Activated T-cell treated with anti-CD3 and anti-CD28 coated beads, Interleukin-2, amount 50 U/mL, for 72 hours (primary cell): ENCODE data around the gene ADGRB3. TPM values are rescaled to one million over a fixed set of nuclear protein-coding genes. Genes with fewer than 3 reads are reported as not detected.
"Not testable (repeated sequence)": the region's sequence is repeated elsewhere in the genome, so short reads cannot be mapped to it uniquely, and the experiment has no call there.

Experiments
- ATAC-seq, 2 donors: fragments of 150-1000 bp; cut with Tn5 transposase; replicated peaks in 1 of 2; 2 replicates each; pipeline ENCODE4 v1.10.0; 2021; ENCODE audit warnings: moderate library complexity in 2 of 2, mild to moderate bottlenecking in 1 of 2
- DNase-seq, 2 donors: peaks; one replicate each; pipeline ENCODE4 v3.0.0; 2021 to 2022; ENCODE audit warnings: mixed read lengths in 1 of 2
- H3K27ac Mint-ChIP-seq: one replicate; pipeline ENCODE4 v1.8.0; 2022; ENCODE audit warnings: mild to moderate bottlenecking, moderate library complexity, mixed read lengths
- H3K27me3 Mint-ChIP-seq: one replicate; pipeline ENCODE4 v1.8.0; 2022; ENCODE audit warnings: low read depth, mixed read lengths
- H3K36me3 Mint-ChIP-seq, 2 donors: one replicate each; pipeline ENCODE4 v1.8.0; 2022; ENCODE audit warnings: mixed read lengths in 2 of 2, mild to moderate bottlenecking in 1 of 2; ENCODE audit not compliant: insufficient read depth in 2 of 2
- H3K4me1 Mint-ChIP-seq: one replicate; pipeline ENCODE4 v1.8.0; 2022; ENCODE audit warnings: low read depth, mixed read lengths
- H3K4me3 Mint-ChIP-seq, 2 donors: one replicate each; pipeline ENCODE4 v1.8.0; 2022; ENCODE audit warnings: mild to moderate bottlenecking in 2 of 2, mixed read lengths in 2 of 2, moderate library complexity in 2 of 2
- H3K9me3 Mint-ChIP-seq, 2 donors: one replicate each; pipeline ENCODE4 v1.8.0; 2022; ENCODE audit warnings: mixed read lengths in 2 of 2
- total RNA-seq, 2 donors: library from RNA; stranded (reverse); gene quantifications; one replicate each; pipeline ENCODE4 v1.2.3, GENCODE V29; 2022

Gene ADGRB3
- total RNA-seq, 2 donors from 2014 or later: not detected

GRCh38 chr6:68911811-68912210, 276.7 kb downstream of the ADGRB3 start:
- no peak overlapping the region for H3K4me3 Mint-ChIP-seq
- H3K27me3 Mint-ChIP-seq: no peaks in the 10 kb centered on the region
- ATAC-seq: no peak
- no peak for DNase-seq
- H3K27ac Mint-ChIP-seq: no peak overlapping the region
- no peaks in the 10 kb centered on the region for H3K4me1 Mint-ChIP-seq
- peaks cover 0 to 2% of the 10 kb centered on the region in 2 donors for H3K9me3 Mint-ChIP-seq
- no peaks in the 10 kb centered on the region for H3K36me3 Mint-ChIP-seq

GRCh38 chr6:68912805-68913204, 277.7 kb downstream of the ADGRB3 start:
- not testable (repeated sequence) for H3K9me3 Mint-ChIP-seq, H3K27ac Mint-ChIP-seq, H3K36me3 Mint-ChIP-seq, H3K4me3 Mint-ChIP-seq, DNase-seq, H3K27me3 Mint-ChIP-seq, ATAC-seq, H3K4me1 Mint-ChIP-seq

- Mint-ChIP-seq H3K4me3 (no peak overlapping the region), H3K9me3 (peaks cover 0 to 3% of the 10 kb centered on the region in 2 donors), H3K27me3 (no peaks in the 10 kb centered on the region), H3K4me1 (no peaks in the 10 kb centered on the region), H3K36me3 (no peaks in the 10 kb centered on the region), H3K27ac (no peak overlapping the region)
- DNase-seq: no peak
- no peak for ATAC-seq
These were observed 280.5 kb downstream of the ADGRB3 start for GRCh38 chr6:68915586-68915985.

- Mint-ChIP-seq H3K36me3 (no peaks in the 10 kb centered on the region), H3K4me1 (no peaks in the 10 kb centered on the region), H3K4me3 (no peak overlapping the region), H3K27ac (no peak overlapping the region), H3K27me3 (no peaks in the 10 kb centered on the region), H3K9me3 (peaks cover 0 to 3% of the 10 kb centered on the region in 2 donors)
- DNase-seq (no peak), ATAC-seq (no peak)
These were observed 284.5 kb downstream of the ADGRB3 start for GRCh38 chr6:68919537-68919936.

- H3K9me3 Mint-ChIP-seq: no peaks in the 10 kb centered on the region
- H3K36me3 Mint-ChIP-seq: no peaks in the 10 kb centered on the region
- no peaks in the 10 kb centered on the region for H3K27me3 Mint-ChIP-seq
- no peak overlapping the region for H3K4me3 Mint-ChIP-seq
- H3K27ac Mint-ChIP-seq: no peak overlapping the region
- ATAC-seq (no peak), DNase-seq (no peak)
- H3K4me1 Mint-ChIP-seq: no peaks in the 10 kb centered on the region
These were observed 306.3 kb downstream of the ADGRB3 start for GRCh38 chr6:68941345-68941744.

- Mint-ChIP-seq H3K9me3 (no peaks in the 10 kb centered on the region), H3K4me3 (no peak overlapping the region), H3K4me1 (no peaks in the 10 kb centered on the region), H3K27me3 (no peaks in the 10 kb centered on the region), H3K36me3 (no peaks in the 10 kb centered on the region), H3K27ac (no peak overlapping the region)
- DNase-seq (no peak), ATAC-seq (no peak)
These were observed 312.6 kb downstream of the ADGRB3 start for GRCh38 chr6:68947721-68948120.

GRCh38 chr6:68951270-68951669, 316.2 kb downstream of the ADGRB3 start:
- ATAC-seq (no peak), DNase-seq (no peak)
- Mint-ChIP-seq H3K4me1 (no peaks in the 10 kb centered on the region), H3K4me3 (no peak overlapping the region), H3K27me3 (no peaks in the 10 kb centered on the region), H3K36me3 (no peaks in the 10 kb centered on the region), H3K9me3 (no peaks in the 10 kb centered on the region), H3K27ac (no peak overlapping the region)

- ATAC-seq (no peak), DNase-seq (no peak)
- Mint-ChIP-seq H3K4me3 (no peak overlapping the region), H3K9me3 (no peaks in the 10 kb centered on the region), H3K27ac (no peak overlapping the region), H3K27me3 (no peaks in the 10 kb centered on the region), H3K4me1 (no peaks in the 10 kb centered on the region), H3K36me3 (no peaks in the 10 kb centered on the region)
These were observed 323.2 kb downstream of the ADGRB3 start for GRCh38 chr6:68958327-68958726.

GRCh38 chr6:68967549-68968300, 332.6 kb downstream of the ADGRB3 start:
- peak; percentile 55 to 67 for DNase-seq
- Mint-ChIP-seq H3K9me3 (no peaks in the 10 kb centered on the region), H3K27me3 (no peaks in the 10 kb centered on the region), H3K27ac (no peak overlapping the region), H3K36me3 (no peaks in the 10 kb centered on the region), H3K4me1 (peaks cover 9% of the 10 kb centered on the region), H3K4me3 (peak overlapping the region in 1 of 2 donors; percentile 16)
- ATAC-seq: peak; percentile 36 to 58

GRCh38 chr6:68968301-68968649, 333.2 kb downstream of the ADGRB3 start:
- H3K27ac Mint-ChIP-seq: peak overlapping the region; percentile 43
- no peaks in the 10 kb centered on the region for H3K27me3 Mint-ChIP-seq
- peak overlapping the region in 1 of 2 donors; percentile 16 for H3K4me3 Mint-ChIP-seq
- H3K36me3 Mint-ChIP-seq: no peaks in the 10 kb centered on the region
- DNase-seq (no peak), ATAC-seq (no peak)
- no peaks in the 10 kb centered on the region for H3K9me3 Mint-ChIP-seq
- peaks cover 9% of the 10 kb centered on the region for H3K4me1 Mint-ChIP-seq

- H3K4me1 Mint-ChIP-seq: peaks cover 4% of the 10 kb centered on the region
- no peak overlapping the region for H3K4me3 Mint-ChIP-seq
- no peaks in the 10 kb centered on the region for H3K36me3 Mint-ChIP-seq
- ATAC-seq (no peak), DNase-seq (no peak)
- no peaks in the 10 kb centered on the region for H3K27me3 Mint-ChIP-seq
- no peaks in the 10 kb centered on the region for H3K9me3 Mint-ChIP-seq
- H3K27ac Mint-ChIP-seq: no peak overlapping the region
These were observed 338.0 kb downstream of the ADGRB3 start for GRCh38 chr6:68973066-68973465.

- ATAC-seq: no peak
- DNase-seq: no peak
- Mint-ChIP-seq H3K27ac (no peak overlapping the region), H3K9me3 (no peaks in the 10 kb centered on the region), H3K27me3 (no peaks in the 10 kb centered on the region), H3K36me3 (no peaks in the 10 kb centered on the region), H3K4me1 (no peaks in the 10 kb centered on the region), H3K4me3 (no peak overlapping the region)
These were observed 340.0 kb downstream of the ADGRB3 start for GRCh38 chr6:68975064-68975463.

GRCh38 chr6:68975816-68976215, 340.7 kb downstream of the ADGRB3 start:
- no peak overlapping the region for H3K27ac Mint-ChIP-seq
- H3K4me1 Mint-ChIP-seq: no peaks in the 10 kb centered on the region
- H3K9me3 Mint-ChIP-seq: no peaks in the 10 kb centered on the region
- H3K4me3 Mint-ChIP-seq: no peak overlapping the region
- no peaks in the 10 kb centered on the region for H3K27me3 Mint-ChIP-seq
- H3K36me3 Mint-ChIP-seq: no peaks in the 10 kb centered on the region
- DNase-seq: no peak
- ATAC-seq: no peak

GRCh38 chr6:68976260-68976659, 341.2 kb downstream of the ADGRB3 start:
- H3K9me3 Mint-ChIP-seq: no peaks in the 10 kb centered on the region

More at GRCh38 chr6:68976260-68976659, 341.2 kb downstream of the ADGRB3 start:
- Mint-ChIP-seq H3K4me1 (no peaks in the 10 kb centered on the region), H3K4me3 (no peak overlapping the region), H3K27ac (no peak overlapping the region), H3K36me3 (no peaks in the 10 kb centered on the region), H3K27me3 (no peaks in the 10 kb centered on the region)
- ATAC-seq (no peak), DNase-seq (no peak)
